Pons (tissue), 1 donor: Measurements from ENCODE around the gene UNC119.

Experiments
- DNase-seq: peaks from one replicate; pipeline ENCODE4 v3.0.0-alpha.2; 2016; ENCODE audit warnings: low spot score

The UNC119 gene

GRCh38 chr17:28544402-28545140, 7.9 kb downstream of the UNC119 start:
- DNase-seq, result no peak

- DNase-seq, result no peak
Measured at GRCh38 chr17:28541439-28541838, 11.0 kb downstream of the UNC119 start.

- no peak for DNase-seq
Measured at GRCh38 chr17:28540231-28540630, 12.2 kb downstream of the UNC119 start.

- no peak for DNase-seq
Measured at GRCh38 chr17:28538296-28538895, 14.0 kb downstream of the UNC119 start.

- DNase-seq, result no peak
Measured at GRCh38 chr17:28537219-28537610, 15.2 kb downstream of the UNC119 start.

- no peak for DNase-seq
Measured at GRCh38 chr17:28536532-28537218, 15.7 kb downstream of the UNC119 start.

- DNase-seq, result no peak
Measured at GRCh38 chr17:28534740-28535375, 17.6 kb downstream of the UNC119 start.

- DNase-seq, result no peak
Measured at GRCh38 chr17:28533091-28533807, 19.2 kb downstream of the UNC119 start.

GRCh38 chr17:28532050-28532960, 20.1 kb downstream of the UNC119 start:
- no peak for DNase-seq

GRCh38 chr17:28530926-28531325, 21.5 kb downstream of the UNC119 start:
- DNase-seq, result no peak

- DNase-seq, result no peak
Measured at GRCh38 chr17:28530250-28530649, 22.2 kb downstream of the UNC119 start.

- no peak for DNase-seq
Measured at GRCh38 chr17:28529013-28529400, 23.4 kb downstream of the UNC119 start.

- no peak for DNase-seq
Measured at GRCh38 chr17:28528327-28529012, 24.0 kb downstream of the UNC119 start.

- no peak for DNase-seq
Measured at GRCh38 chr17:28527859-28528258, 24.6 kb downstream of the UNC119 start.

GRCh38 chr17:28527181-28527681, 25.2 kb downstream of the UNC119 start:
- no peak for DNase-seq

- DNase-seq, result no peak
Measured at GRCh38 chr17:28526381-28526780, 26.0 kb downstream of the UNC119 start.

- DNase-seq, result no peak
Measured at GRCh38 chr17:28524476-28525424, 27.7 kb downstream of the UNC119 start.

GRCh38 chr17:28523876-28524275, 28.5 kb downstream of the UNC119 start:
- no peak for DNase-seq

GRCh38 chr17:28523186-28523585, 29.2 kb downstream of the UNC119 start:
- DNase-seq, result no peak
